GM12875 (cell line): ENCODE data around the gene DENND5A.

Source experiments
- H3K4me3 ChIP-seq: one replicate; pipeline ENCODE4 v1.5.1; 2011; ENCODE audit warnings: low read depth, low read length, control low read depth
- TF ChIP-seq, protein P1 (sequence below): IDR thresholded peaks from 2 replicates; pipeline ENCODE4 v1.5.1; 2011; ENCODE audit warnings: low read depth, mild to moderate bottlenecking, control low read depth, inconsistent platforms, low read length, moderate library complexity, borderline replicate concordance; ENCODE audit not compliant: insufficient read depth

The DENND5A gene

GRCh38 chr11:9144828-9145227 is 120.3 kb downstream of the DENND5A start:
- no peak overlapping the region for H3K4me3 ChIP-seq
- TF ChIP-seq, protein P1, sequence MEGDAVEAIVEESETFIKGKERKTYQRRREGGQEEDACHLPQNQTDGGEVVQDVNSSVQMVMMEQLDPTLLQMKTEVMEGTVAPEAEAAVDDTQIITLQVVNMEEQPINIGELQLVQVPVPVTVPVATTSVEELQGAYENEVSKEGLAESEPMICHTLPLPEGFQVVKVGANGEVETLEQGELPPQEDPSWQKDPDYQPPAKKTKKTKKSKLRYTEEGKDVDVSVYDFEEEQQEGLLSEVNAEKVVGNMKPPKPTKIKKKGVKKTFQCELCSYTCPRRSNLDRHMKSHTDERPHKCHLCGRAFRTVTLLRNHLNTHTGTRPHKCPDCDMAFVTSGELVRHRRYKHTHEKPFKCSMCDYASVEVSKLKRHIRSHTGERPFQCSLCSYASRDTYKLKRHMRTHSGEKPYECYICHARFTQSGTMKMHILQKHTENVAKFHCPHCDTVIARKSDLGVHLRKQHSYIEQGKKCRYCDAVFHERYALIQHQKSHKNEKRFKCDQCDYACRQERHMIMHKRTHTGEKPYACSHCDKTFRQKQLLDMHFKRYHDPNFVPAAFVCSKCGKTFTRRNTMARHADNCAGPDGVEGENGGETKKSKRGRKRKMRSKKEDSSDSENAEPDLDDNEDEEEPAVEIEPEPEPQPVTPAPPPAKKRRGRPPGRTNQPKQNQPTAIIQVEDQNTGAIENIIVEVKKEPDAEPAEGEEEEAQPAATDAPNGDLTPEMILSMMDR, result no peak

- no peak overlapping the region for H3K4me3 ChIP-seq
- TF ChIP-seq, protein P1, result no peak
These were observed 121.4 kb downstream of the DENND5A start for GRCh38 chr11:9143721-9144120.

DNA sequence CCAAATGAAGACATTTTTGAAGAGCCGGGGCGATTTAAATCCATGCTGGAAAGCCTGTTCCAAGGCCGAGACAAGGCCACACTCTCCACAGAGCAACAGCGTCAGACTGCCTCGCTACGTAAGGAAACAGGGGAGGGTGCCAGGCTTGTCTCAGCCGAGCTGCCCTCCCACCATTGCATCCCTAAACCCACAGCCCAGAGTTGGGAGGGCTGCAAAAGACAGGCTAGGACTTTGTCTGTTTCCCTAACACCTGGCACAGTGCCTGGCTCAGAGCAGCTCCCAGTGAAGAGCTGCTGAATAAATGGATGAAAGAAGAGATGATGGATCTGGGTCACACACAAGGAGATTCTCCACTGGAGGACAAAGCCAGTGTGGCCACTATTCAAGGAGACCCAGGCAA is 122.4 kb downstream of the DENND5A start:
- no peak overlapping the region for H3K4me3 ChIP-seq
- TF ChIP-seq, protein P1, result no peak

DNA sequence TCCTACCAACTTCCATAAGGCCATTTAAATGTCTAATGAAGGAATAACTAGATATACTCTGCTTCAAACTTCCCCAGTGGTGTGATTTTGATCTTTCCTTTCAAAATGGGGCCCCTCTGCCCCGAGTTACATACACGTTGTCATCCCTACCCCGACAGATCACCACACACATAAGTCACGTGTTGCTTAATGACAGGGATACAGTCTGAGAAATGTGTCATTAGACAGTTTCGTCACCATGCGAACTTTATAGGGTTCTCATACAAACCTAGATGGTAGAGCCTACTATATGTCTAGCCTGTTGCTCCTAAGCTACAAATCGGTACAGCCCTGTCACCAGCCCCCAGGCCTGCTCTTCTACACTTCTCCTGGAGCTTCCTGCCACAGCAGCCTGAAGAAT is 124.0 kb downstream of the DENND5A start:
- TF ChIP-seq, protein P1, result no peak

GRCh38 chr11:9139628-9140357 is 125.4 kb downstream of the DENND5A start:
- TF ChIP-seq, protein P1, result no peak

More for the DNA sequence above, 124.0 kb downstream of the DENND5A start:
- no peak overlapping the region for H3K4me3 ChIP-seq

GRCh38 chr11:9138612-9139579 is 126.3 kb downstream of the DENND5A start:
- no peak overlapping the region for H3K4me3 ChIP-seq
- TF ChIP-seq, protein P1, result no peak

More at GRCh38 chr11:9139628-9140357, 125.4 kb downstream of the DENND5A start:
- no peak overlapping the region for H3K4me3 ChIP-seq
